Measurements from ENCODE around the gene PCDHGB5.
"Not testable (repeated sequence)": the region's sequence is repeated elsewhere in the genome, so short reads cannot be mapped to it uniquely, and the experiment has no call there.

Gene PCDHGB5

GRCh38 chr5:141375444-141376155 lies 22.1 kb upstream of the PCDHGB5 start:
- not testable (repeated sequence) for DNase-seq (ENCODE audit: extremely low read depth in 1 of 2, low read depth in 1 of 2)

- no peak for DNase-seq (ENCODE audit: extremely low read depth in 1 of 2, low read depth in 1 of 2)
These were observed 15.1 kb upstream of the PCDHGB5 start, which contains the start of gene PCDHGA7 for GRCh38 chr5:141382469-141383294. Gene PCDHGA7 (plus strand): TSS chr5:141382742. CDS start chr5:141382900, 158 bp downstream.

- no peak for DNase-seq (ENCODE audit: extremely low read depth in 1 of 2, low read depth in 1 of 2)
These were observed 14.4 kb upstream of the PCDHGB5 start for GRCh38 chr5:141383345-141383744.

- DNase-seq (ENCODE audit: extremely low read depth in 1 of 2, low read depth in 1 of 2) = no peak
These were observed 13.1 kb upstream of the PCDHGB5 start for GRCh38 chr5:141384471-141385267.

- not testable (repeated sequence) for DNase-seq (ENCODE audit: extremely low read depth in 1 of 2, low read depth in 1 of 2)
These were observed 10.0 kb upstream of the PCDHGB5 start, which contains the start of gene PCDHGB4 for GRCh38 chr5:141387557-141388311. Gene PCDHGB4 (plus strand): TSS chr5:141387698. CDS start chr5:141387885, 187 bp downstream.

GRCh38 chr5:141388661-141389060 lies 9.1 kb upstream of the PCDHGB5 start:
- DNase-seq (ENCODE audit: extremely low read depth in 1 of 2, low read depth in 1 of 2) = no peak

- no peak for DNase-seq (ENCODE audit: extremely low read depth in 1 of 2, low read depth in 1 of 2)
These were observed 8.3 kb upstream of the PCDHGB5 start for GRCh38 chr5:141389153-141390042.

- no peak for DNase-seq (ENCODE audit: extremely low read depth in 1 of 2, low read depth in 1 of 2)
These were observed 5.1 kb upstream of the PCDHGB5 start, which contains the start of gene PCDHGA8 for GRCh38 chr5:141392429-141393198. Gene PCDHGA8 (plus strand): TSS chr5:141392633. CDS start chr5:141392814, 181 bp downstream.

- no peak for DNase-seq (ENCODE audit: extremely low read depth in 1 of 2, low read depth in 1 of 2)
These were observed 4.5 kb upstream of the PCDHGB5 start for GRCh38 chr5:141393267-141393666.

- not testable (repeated sequence) for DNase-seq (ENCODE audit: extremely low read depth in 1 of 2, low read depth in 1 of 2)
These were observed 3.2 kb upstream of the PCDHGB5 start for GRCh38 chr5:141394401-141395187.

- DNase-seq (ENCODE audit: extremely low read depth in 1 of 2, low read depth in 1 of 2) = no peak
These were observed 861 bp downstream of the PCDHGB5 start for GRCh38 chr5:141398608-141399007.

GRCh38 chr5:141399555-141400258 lies 2.0 kb downstream of the PCDHGB5 start:
- DNase-seq (ENCODE audit: extremely low read depth in 1 of 2, low read depth in 1 of 2) = no peak

GRCh38 chr5:141402553-141403243 lies 5.0 kb downstream of the PCDHGB5 start, which contains the start of gene PCDHGA9:
Gene PCDHGA9 (plus strand): TSS chr5:141402778. CDS start chr5:141402953, 175 bp downstream.
- DNase-seq (ENCODE audit: extremely low read depth in 1 of 2, low read depth in 1 of 2) = no peak

- DNase-seq (ENCODE audit: extremely low read depth in 1 of 2, low read depth in 1 of 2) = no peak
These were observed 5.6 kb downstream of the PCDHGB5 start for GRCh38 chr5:141403387-141403786.

GRCh38 chr5:141407790-141408505 lies 10.2 kb downstream of the PCDHGB5 start, which contains the start of gene PCDHGB6:
Gene PCDHGB6 (plus strand): TSS chr5:141408021. CDS start chr5:141408203, 182 bp downstream.
- DNase-seq (ENCODE audit: extremely low read depth in 1 of 2, low read depth in 1 of 2) = not testable (repeated sequence)
